Measurements from ENCODE around the gene ZBTB22. TPM values are rescaled to one million over a fixed set of nuclear protein-coding genes. Genes with fewer than 3 reads are reported as not detected.

The ZBTB22 gene
- total and polyA plus RNA-seq, 2 donors (not counting 1 experiment from before 2014, with no cell fraction given), result 25.9 to 39.7 TPM

GRCh38 chr6:33288921-33289783, 28.4 kb downstream of the ZBTB22 start, which contains the start of the genes PFDN6 and WDR46:
Gene PFDN6 (plus strand): TSS chr6:33289601. CDS start chr6:33289857, 256 bp downstream.
Gene WDR46 (minus strand): TSS chr6:33289239. CDS start chr6:33289170, 69 bp downstream.
- Histone ChIP-seq H3K36me3 (replicated peaks in 1 of 2; ENCODE audit: control extremely low read depth in 1 of 2, control insufficient read depth in 1 of 2, extremely low read depth in 1 of 2, insufficient read depth in 2 of 2, low read length in 1 of 2) (peaks cover 0 to 52% of the 10 kb centered on the region in 2 experiments), H3K27me3 (replicated peaks in 1 of 4; ENCODE audit: control extremely low read depth in 1 of 4, control insufficient read depth in 3 of 4, insufficient read depth in 4 of 4, low read length in 3 of 4) (no peaks in the 10 kb centered on the region), H3K9me3 (ENCODE audit: control extremely low read depth in 1 of 3, control insufficient read depth in 2 of 3, insufficient read depth in 1 of 3, low read length in 2 of 3) (no peaks in the 10 kb centered on the region), H3K79me2 (ENCODE audit: control insufficient read depth, insufficient read depth, low read length) (peaks cover 43% of the 10 kb centered on the region), H3K4me1 (ENCODE audit: control insufficient read depth in 2 of 2, insufficient read depth in 2 of 2, low read length in 2 of 2) (peaks cover 19 to 25% of the 10 kb centered on the region in 2 donors), H3K4me3 (ENCODE audit: control extremely low read depth in 1 of 5, extremely low read depth in 1 of 5, insufficient read depth in 1 of 5, low read depth in 2 of 5, low read length in 4 of 5) (peak within 1 kb of the TSS; percentile 78 to 99 (median 86)), H3K9ac (ENCODE audit: low read length) (peak within 1 kb of the TSS; percentile 79), H3K27ac (ENCODE audit: low read length in 2 of 2) (peak within 1 kb of the TSS; percentile 42 to 68), H3K4me2 (replicated peaks; ENCODE audit: low read depth, low read length, poor library complexity, severe bottlenecking) (peak within 1 kb of the TSS; percentile 77), H4K20me1 (ENCODE audit: control insufficient read depth, insufficient read depth, low read length, poor library complexity, severe bottlenecking) (no peaks in the 10 kb centered on the region), H2AFZ (ENCODE audit: insufficient read depth, low read depth, low read length, poor library complexity, severe bottlenecking) (peak within 1 kb of the TSS; percentile 96)
- WGBS (ENCODE audit: insufficient coverage), result under 1% methylated on average over 38 of the region's 43 CpGs
- no peaks in the 10 kb centered on the region for H3K9me3 Mint-ChIP-seq (ENCODE audit: insufficient read depth)
- intact Hi-C loops (cut with micrococcal nuclease), result loop anchor here (1.0 to 2.0 kb wide), 10 partner anchors 10 to 121 kb away; partner anchors contain the start of genes B3GALT4, KIFC1, RPS18 and RXRB
- ChIA-PET POLR2A (interaction anchor here (0.6 to 3.4 kb wide), 14 partner anchors 8 to 1018 kb away, joined by 3 to 39 read pairs (median 6); partner anchors contain the start of genes B3GALT4, RGL2, RPS18 and TAPBP), CTCF (interaction anchor here (0.9 to 2.6 kb wide), 13 partner anchors 10 to 143 kb away, joined by 3 to 17 read pairs (median 5); partner anchors contain the start of genes B3GALT4, RGL2, RPS18 and RXRB)
- peaks cover 38% of the 10 kb centered on the region for H3K4me1 Mint-ChIP-seq
- no peak for TF ChIP-seq EZH2 (IDR thresholded peaks at IDR 0.05; ENCODE audit: borderline replicate concordance, insufficient read depth, low read depth, low read length, poor library complexity, severe bottlenecking)
- TF ChIP-seq, protein P1, sequence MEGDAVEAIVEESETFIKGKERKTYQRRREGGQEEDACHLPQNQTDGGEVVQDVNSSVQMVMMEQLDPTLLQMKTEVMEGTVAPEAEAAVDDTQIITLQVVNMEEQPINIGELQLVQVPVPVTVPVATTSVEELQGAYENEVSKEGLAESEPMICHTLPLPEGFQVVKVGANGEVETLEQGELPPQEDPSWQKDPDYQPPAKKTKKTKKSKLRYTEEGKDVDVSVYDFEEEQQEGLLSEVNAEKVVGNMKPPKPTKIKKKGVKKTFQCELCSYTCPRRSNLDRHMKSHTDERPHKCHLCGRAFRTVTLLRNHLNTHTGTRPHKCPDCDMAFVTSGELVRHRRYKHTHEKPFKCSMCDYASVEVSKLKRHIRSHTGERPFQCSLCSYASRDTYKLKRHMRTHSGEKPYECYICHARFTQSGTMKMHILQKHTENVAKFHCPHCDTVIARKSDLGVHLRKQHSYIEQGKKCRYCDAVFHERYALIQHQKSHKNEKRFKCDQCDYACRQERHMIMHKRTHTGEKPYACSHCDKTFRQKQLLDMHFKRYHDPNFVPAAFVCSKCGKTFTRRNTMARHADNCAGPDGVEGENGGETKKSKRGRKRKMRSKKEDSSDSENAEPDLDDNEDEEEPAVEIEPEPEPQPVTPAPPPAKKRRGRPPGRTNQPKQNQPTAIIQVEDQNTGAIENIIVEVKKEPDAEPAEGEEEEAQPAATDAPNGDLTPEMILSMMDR (IDR thresholded peaks at IDR 0.05), result no peak
- H3K27me3 Mint-ChIP-seq, result no peaks in the 10 kb centered on the region
- ATAC-seq (ENCODE audit: low read depth) (peak; percentile 96), DNase-seq (peak; percentile 93)
- H3K27ac Mint-ChIP-seq, result peak within 1 kb of the TSS; percentile 86
- H3K4me3 Mint-ChIP-seq, result peak within 1 kb of the TSS; percentile 93
